Ectodermal cell (in vitro differentiated cells): Measurements from ENCODE around the gene ILDR1.

Source experiments
- H3K27ac ChIP-seq: 2 replicates; pipeline ENCODE4 v1.7.0; 2013; ENCODE audit warnings: mild to moderate bottlenecking, low read depth, low read length; ENCODE audit not compliant: insufficient read depth, poor library complexity, severe bottlenecking
- H3K27me3 ChIP-seq: 2 replicates; pipeline ENCODE4 v1.7.0; 2013; ENCODE audit warnings: mild to moderate bottlenecking, low read length; ENCODE audit not compliant: insufficient read depth, control insufficient read depth, poor library complexity, severe bottlenecking
- H3K36me3 ChIP-seq: one replicate; pipeline ENCODE4 v1.7.0; 2013; ENCODE audit warnings: low read length; ENCODE audit not compliant: control insufficient read depth, insufficient read depth
- H3K4me1 ChIP-seq: one replicate; pipeline ENCODE4 v1.7.0; 2013; ENCODE audit warnings: low read length; ENCODE audit not compliant: control insufficient read depth, insufficient read depth
- H3K4me3 ChIP-seq: 2 replicates; pipeline ENCODE4 v1.7.0; 2013; ENCODE audit warnings: low read depth, low read length, control low read depth; ENCODE audit not compliant: insufficient read depth
- H3K9me3 ChIP-seq: 2 replicates; pipeline ENCODE4 v1.7.0; 2013; ENCODE audit warnings: mild to moderate bottlenecking, low read length, moderate library complexity; ENCODE audit not compliant: control insufficient read depth
- WGBS, 2 experiments: methylation state at CpG; one replicate each; pipeline ENCODE4 v1.1.7; 2013; ENCODE audit warnings: missing lambda C conversion rate in 2 of 2; 5-methylcytosine and 5-hydroxymethylcytosine counted together

Gene ILDR1

DNA sequence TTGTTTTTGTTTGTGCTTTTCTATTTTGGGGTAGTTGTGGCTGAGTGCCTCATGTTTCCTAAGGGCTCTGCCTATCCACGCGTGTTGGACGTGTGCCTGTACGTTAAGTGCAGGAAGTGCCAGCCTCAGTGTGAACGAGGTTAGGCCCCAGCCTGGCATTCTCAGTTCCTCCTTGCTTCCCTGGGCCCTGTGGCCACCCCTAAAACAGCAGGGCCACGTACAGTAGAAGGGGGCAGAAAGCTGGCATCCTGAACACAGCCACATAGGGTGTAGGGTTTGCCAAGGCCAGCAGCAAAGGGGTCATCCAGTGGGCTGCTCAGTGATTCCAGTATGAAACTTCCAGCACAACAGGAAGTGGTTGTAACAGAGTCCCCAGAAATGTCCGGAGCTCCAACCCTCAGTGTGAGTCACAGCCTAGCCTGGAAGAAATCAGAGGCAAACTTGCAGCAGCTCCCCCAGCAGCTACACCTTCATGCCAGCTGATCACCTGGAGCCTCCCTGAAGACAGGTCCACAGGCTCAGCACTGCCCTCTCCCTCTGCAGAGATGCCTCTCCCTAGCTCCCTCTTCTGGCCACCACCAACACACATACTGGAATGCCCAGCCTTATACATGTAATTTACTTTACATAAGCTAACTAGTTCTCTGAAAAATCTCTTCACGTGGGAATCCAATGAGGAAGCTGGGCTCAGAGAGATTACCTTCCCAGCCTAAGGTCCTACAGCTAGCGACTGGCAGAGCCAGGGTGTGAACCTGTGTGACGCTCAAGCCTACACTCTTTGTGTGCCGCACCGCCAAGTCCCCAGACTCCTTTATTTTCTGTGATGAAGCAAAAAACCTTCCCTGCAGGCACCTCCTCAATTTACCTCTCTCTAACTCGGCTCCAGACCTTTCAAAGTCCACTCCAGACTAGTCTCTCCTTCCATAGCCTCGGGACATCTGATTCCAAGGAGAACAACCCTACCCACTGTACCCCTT lies 26.6 kb downstream of the ILDR1 start:
- Histone ChIP-seq H3K27me3 (no peaks in the 10 kb centered on the region), H3K4me3 (no peak overlapping the region), H3K27ac (no peak overlapping the region), H3K9me3 (no peaks in the 10 kb centered on the region), H3K4me1 (no peaks in the 10 kb centered on the region), H3K36me3 (no peaks in the 10 kb centered on the region)
- WGBS, 2 experiments = 71 to 72% methylated on average over 14 of the region's 14 CpGs

- 95 to 97% methylated on average over 3 of the region's 3 CpGs for WGBS, 2 experiments
- Histone ChIP-seq H3K4me3 (no peak overlapping the region), H3K27ac (no peak overlapping the region), H3K4me1 (no peaks in the 10 kb centered on the region), H3K9me3 (no peaks in the 10 kb centered on the region), H3K27me3 (no peaks in the 10 kb centered on the region), H3K36me3 (no peaks in the 10 kb centered on the region)
Measured at GRCh38 chr3:121994551-121994950, 27.5 kb downstream of the ILDR1 start.

DNA sequence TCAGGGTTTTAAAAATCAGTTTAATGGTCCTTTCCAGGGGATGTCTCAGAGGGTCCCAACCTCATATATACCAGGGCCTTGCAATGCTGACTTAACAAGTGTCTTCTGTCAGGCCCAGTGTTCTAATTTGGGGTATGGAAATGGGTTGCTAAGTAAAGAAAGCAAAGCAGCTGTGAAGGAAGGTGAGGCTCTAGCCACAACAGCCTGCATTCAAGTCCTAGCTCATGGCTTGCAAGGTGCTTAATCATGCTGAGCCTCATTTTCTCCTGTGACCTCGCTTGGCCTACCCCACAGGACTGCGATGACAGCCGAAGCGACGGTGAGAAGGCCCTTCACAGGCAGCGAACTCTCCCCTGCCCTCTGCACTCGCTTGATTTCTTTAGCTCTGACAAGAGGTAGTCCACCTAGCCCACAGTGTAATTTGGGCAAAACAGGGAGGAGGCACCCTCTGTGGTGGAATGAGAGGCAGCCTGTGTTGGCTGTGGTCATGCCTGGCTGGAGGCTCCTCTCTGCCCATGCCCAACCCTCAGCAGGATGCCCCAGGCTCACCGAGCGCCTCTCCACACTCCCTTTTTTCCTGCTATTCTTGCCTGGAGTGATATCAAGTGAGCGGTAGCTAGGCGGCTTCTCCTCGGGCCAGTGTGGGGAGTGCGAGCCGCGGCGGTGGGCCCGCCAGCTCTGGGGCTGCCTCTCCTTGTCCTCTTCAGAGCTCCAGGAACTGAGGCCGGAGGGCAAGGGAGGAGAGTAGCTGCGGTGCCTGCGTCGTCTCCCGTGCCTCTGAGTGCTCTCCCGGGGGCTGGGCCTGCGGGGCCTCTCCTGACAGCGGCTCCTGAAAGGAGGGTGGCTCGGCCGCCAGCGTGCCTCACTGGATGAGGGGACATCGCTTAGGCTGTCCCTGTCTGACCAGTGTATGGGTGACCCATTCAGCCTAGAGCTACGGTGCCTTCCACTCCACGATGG lies 29.2 kb downstream of the ILDR1 start:
- H3K27me3 ChIP-seq = no peaks in the 10 kb centered on the region
- WGBS, 2 experiments = 95% methylated on average over 31 of the region's 31 CpGs
- H3K27ac ChIP-seq = no peak overlapping the region

DNA sequence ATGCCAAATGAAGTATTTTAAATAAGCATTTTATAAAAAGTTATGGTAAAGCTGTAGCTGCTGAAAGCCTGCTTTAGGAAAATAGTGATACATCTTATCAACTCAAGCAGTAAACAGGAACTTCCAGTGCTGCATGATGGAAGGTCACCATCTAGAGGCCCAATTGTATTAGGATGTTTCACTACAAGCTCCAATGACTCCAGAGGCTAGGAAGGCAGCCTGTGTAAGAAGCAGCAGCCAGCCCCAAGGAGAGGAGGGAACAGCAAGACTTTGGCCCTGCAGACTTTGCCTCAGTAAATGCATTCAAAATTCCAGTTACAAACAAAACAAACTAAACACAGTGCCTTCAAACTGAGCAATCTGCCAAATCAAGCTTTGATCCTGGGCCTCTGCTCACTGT lies 32.1 kb downstream of the ILDR1 start:
- H3K4me3 ChIP-seq = no peak overlapping the region
- no peaks in the 10 kb centered on the region for H3K36me3 ChIP-seq
- no peaks in the 10 kb centered on the region for H3K27me3 ChIP-seq
- no peaks in the 10 kb centered on the region for H3K9me3 ChIP-seq
- H3K27ac ChIP-seq = no peak overlapping the region
- H3K4me1 ChIP-seq = no peaks in the 10 kb centered on the region

More for the DNA sequence above, 29.2 kb downstream of the ILDR1 start:
- Histone ChIP-seq H3K36me3 (no peaks in the 10 kb centered on the region), H3K4me3 (no peak overlapping the region), H3K4me1 (no peaks in the 10 kb centered on the region), H3K9me3 (no peaks in the 10 kb centered on the region)

DNA sequence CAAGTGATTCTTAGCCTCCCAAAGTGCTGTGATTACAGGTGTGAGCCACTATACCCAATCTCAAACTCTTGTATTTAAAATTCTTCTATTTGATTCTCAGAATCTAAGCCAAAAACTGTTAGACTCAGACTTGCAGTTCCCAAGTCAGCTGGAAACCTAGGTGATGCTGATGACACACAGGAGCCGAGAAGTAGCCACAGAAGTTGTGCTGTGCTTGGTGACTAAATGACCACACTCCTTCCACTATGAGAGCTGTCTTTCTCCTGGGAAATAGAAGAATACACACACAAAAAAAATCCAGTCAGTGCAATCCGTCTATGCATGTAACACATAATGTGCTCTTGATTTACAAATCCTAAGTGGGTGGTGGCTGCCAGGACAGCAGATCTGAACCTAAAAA lies 33.9 kb downstream of the ILDR1 start:
- 97 to 100% methylated on average over 2 of the region's 2 CpGs for WGBS, 2 experiments
- H3K27me3 ChIP-seq = no peaks in the 10 kb centered on the region
- H3K9me3 ChIP-seq = no peaks in the 10 kb centered on the region
- H3K27ac ChIP-seq = no peak overlapping the region
- H3K36me3 ChIP-seq = no peaks in the 10 kb centered on the region
- H3K4me1 ChIP-seq = no peaks in the 10 kb centered on the region
- no peak overlapping the region for H3K4me3 ChIP-seq

- Histone ChIP-seq H3K27ac (no peak overlapping the region), H3K27me3 (no peaks in the 10 kb centered on the region), H3K9me3 (no peaks in the 10 kb centered on the region), H3K4me1 (no peaks in the 10 kb centered on the region), H3K36me3 (no peaks in the 10 kb centered on the region), H3K4me3 (no peak overlapping the region)
- WGBS, 2 experiments = 85 to 91% methylated on average over 2 of the region's 2 CpGs
Measured at GRCh38 chr3:121985846-121986245, 36.2 kb downstream of the ILDR1 start.

- H3K36me3 ChIP-seq = no peaks in the 10 kb centered on the region
- no peaks in the 10 kb centered on the region for H3K27me3 ChIP-seq
- no peak overlapping the region for H3K4me3 ChIP-seq
- WGBS, 2 experiments = 95 to 100% methylated on average over 2 of the region's 2 CpGs
- no peaks in the 10 kb centered on the region for H3K9me3 ChIP-seq
- H3K27ac ChIP-seq = no peak overlapping the region
- H3K4me1 ChIP-seq = no peaks in the 10 kb centered on the region
Measured at GRCh38 chr3:121981473-121981872, 40.6 kb downstream of the ILDR1 start.

DNA sequence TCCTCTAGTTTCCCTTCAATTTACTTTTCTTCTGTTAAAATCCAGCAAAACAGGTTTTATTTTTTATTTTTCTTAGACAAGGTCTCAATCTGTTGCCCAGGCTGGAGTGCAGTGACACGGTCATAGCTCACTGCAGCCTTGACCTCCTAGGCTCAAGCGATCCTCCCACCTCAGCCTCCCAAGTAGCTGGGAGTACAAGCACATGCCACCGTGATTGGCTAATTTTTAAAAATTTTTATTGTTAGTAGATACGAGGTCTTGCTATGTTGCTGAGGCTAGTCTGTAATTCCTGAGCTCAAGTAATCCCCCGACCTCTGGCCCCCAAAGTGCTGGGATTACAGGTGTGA lies 41.6 kb downstream of the ILDR1 start:
- Histone ChIP-seq H3K9me3 (no peaks in the 10 kb centered on the region), H3K36me3 (no peaks in the 10 kb centered on the region), H3K27me3 (no peaks in the 10 kb centered on the region), H3K27ac (no peak overlapping the region), H3K4me3 (no peak overlapping the region), H3K4me1 (no peaks in the 10 kb centered on the region)
- WGBS, 2 experiments = 96% methylated on average over 5 of the region's 5 CpGs

DNA sequence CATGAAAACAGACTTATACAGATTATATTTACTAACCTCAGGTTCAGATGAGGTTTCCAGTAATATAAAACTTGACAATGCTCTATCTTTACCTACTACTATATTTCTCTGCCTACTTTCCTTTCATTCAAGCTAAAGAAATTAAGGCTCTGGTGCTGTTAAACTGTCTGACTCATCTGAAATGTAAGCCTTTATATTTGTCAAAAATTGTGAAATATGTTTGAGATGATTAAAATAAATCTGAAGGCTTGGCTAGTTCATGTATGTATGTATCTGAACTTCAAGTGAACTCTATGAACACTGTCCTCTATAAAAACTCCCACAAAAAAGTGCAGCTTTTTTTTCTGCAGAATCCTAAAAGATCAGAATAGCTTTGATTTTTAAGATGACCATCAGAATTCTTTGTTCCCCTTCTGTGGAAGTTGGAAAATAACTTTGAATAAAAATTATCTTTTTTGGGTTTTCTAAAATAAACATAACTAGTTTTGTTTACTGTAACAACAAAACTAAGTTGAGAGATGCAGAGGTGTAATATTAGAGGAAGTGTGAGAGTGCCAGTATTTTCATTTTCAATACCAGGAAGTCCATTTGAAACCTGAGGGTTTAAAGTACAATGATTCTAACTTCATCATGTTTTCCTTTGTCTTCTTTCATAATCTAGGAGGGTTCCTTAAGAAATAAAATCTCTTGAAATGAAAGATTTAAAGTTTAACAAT lies 42.2 kb downstream of the ILDR1 start:
- Histone ChIP-seq H3K9me3 (no peaks in the 10 kb centered on the region), H3K27ac (no peak overlapping the region), H3K4me3 (no peak overlapping the region), H3K4me1 (no peaks in the 10 kb centered on the region), H3K36me3 (no peaks in the 10 kb centered on the region), H3K27me3 (no peaks in the 10 kb centered on the region)

- no peaks in the 10 kb centered on the region for H3K36me3 ChIP-seq
- no peak overlapping the region for H3K4me3 ChIP-seq
- no peaks in the 10 kb centered on the region for H3K27me3 ChIP-seq
- whole genome bisulfite sequencing, 2 experiments = 83 to 95% methylated on average over 2 of the region's 2 CpGs
- H3K9me3 ChIP-seq = no peaks in the 10 kb centered on the region
- H3K27ac ChIP-seq = no peak overlapping the region
- no peaks in the 10 kb centered on the region for H3K4me1 ChIP-seq
Measured at GRCh38 chr3:121979246-121979645, 42.8 kb downstream of the ILDR1 start.
